ENCODE measurements around the gene LIN37. TPM values are rescaled to one million over a fixed set of nuclear protein-coding genes. Genes with fewer than 3 reads are reported as not detected.

LIN37 gene
- total RNA-seq, 1 experiment from 2014 or later, result 10.1 TPM

DNA sequence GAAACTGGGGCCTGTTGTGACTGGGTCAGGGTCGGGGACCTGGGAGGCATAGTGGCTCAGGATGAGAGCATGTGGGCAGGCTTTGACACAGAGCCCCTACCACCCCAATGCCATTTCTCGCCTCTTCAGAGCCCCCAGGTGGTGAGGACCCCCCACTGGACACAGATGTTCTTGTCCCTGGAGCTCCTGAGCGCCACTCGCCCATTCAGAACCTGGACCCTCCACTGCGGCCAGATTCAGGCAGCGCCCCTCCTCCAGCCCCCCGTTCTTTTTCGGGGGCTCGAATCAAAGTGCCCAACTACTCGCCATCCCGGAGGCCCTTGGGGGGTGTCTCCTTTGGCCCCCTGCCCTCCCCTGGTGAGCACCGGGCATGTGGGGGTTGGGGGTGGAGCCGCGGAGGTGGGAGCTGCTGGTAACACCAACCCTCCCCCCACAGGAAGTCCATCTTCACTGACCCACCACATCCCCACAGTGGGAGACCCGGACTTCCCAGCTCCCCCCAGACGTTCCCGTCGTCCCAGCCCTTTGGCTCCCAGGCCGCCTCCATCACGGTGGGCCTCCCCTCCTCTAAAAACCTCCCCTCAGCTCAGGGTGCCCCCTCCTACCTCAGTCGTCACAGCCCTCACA lies 16.5 kb upstream of the LIN37 start:
- Histone ChIP-seq H3K27me3 (ENCODE audit: insufficient read depth, low read length) (no peaks in the 10 kb centered on the region), H3K9me3 (ENCODE audit: control insufficient read depth in 1 of 2, insufficient read depth in 1 of 2, low read depth in 1 of 2, low read length in 2 of 2) (no peaks in the 10 kb centered on the region), H3K27ac (ENCODE audit: low read depth, low read length) (no peak overlapping the region), H3K9ac (ENCODE audit: low read length) (no peak overlapping the region), H4K20me1 (ENCODE audit: insufficient read depth) (no peaks in the 10 kb centered on the region), H3K36me3 (ENCODE audit: control insufficient read depth in 1 of 2, insufficient read depth in 2 of 2, low read length in 2 of 2) (peaks cover 45 to 51% of the 10 kb centered on the region in 2 experiments), H3K9me2 (ENCODE audit: insufficient read depth) (no peaks in the 10 kb centered on the region), H3K79me2 (ENCODE audit: insufficient read depth, low read length) (no peaks in the 10 kb centered on the region), H2AFZ (ENCODE audit: low read depth, low read length, poor library complexity, severe bottlenecking) (no peak overlapping the region), H3K4me1 (ENCODE audit: control insufficient read depth in 1 of 2, insufficient read depth in 2 of 2, low read length in 2 of 2) (no peaks in the 10 kb centered on the region), H3K4me3 (replicated peaks in 1 of 2; ENCODE audit: low read depth in 1 of 2, low read length in 2 of 2) (no peak overlapping the region), H3K4me2 (ENCODE audit: low read length) (no peak overlapping the region)
- TF ChIP-seq CEBPB (IDR thresholded peaks at IDR 0.05; ENCODE audit: low read depth), result no peak
- no peak for TF ChIP-seq YY1 (IDR thresholded peaks at IDR 0.05; ENCODE audit: extremely low read depth, insufficient replicate concordance, low read depth, low read length)
- TF ChIP-seq EZH2 (IDR thresholded peaks at IDR 0.05), result no peak
- no peak for TF ChIP-seq TCF7L2 (IDR thresholded peaks at IDR 0.05; ENCODE audit: borderline replicate concordance, extremely low read depth, insufficient read depth, insufficient read length)
- no peak for TF ChIP-seq ZNF274 (IDR thresholded peaks at IDR 0.05; ENCODE audit: low read depth, low read length)
- TF ChIP-seq CBX3 (IDR thresholded peaks at IDR 0.05; ENCODE audit: low read depth), result no peak
- TF ChIP-seq JUND (IDR thresholded peaks at IDR 0.05), result no peak
- TF ChIP-seq EGR1 (IDR thresholded peaks at IDR 0.05; ENCODE audit: low read depth), result no peak
- no peak for TF ChIP-seq ELF1 (IDR thresholded peaks at IDR 0.05; ENCODE audit: borderline replicate concordance, low read depth)
- TF ChIP-seq, protein P1, sequence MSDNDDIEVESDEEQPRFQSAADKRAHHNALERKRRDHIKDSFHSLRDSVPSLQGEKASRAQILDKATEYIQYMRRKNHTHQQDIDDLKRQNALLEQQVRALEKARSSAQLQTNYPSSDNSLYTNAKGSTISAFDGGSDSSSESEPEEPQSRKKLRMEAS (IDR thresholded peaks at IDR 0.05), result no peak
- ChIA-PET RAD21 (ENCODE audit: low non-redundant PET in 1 of 2, low total read pairs in 2 of 2, uncharacterized antibody in 2 of 2, unreplicated experiment in 2 of 2) (no interaction called here), CTCF (no interaction called here), POLR2A (no interaction called here)
- no peak for ATAC-seq
- no TSS peak for BruUV-seq (replicated peaks)
- intact Hi-C loops (cut with micrococcal nuclease), result no loop called here
- DNase-seq (ENCODE audit: low read depth, low spot score), result no peak

- ChIA-PET POLR2A (no interaction called here), CTCF (no interaction called here), RAD21 (ENCODE audit: low non-redundant PET in 1 of 2, low total read pairs in 2 of 2, uncharacterized antibody in 2 of 2, unreplicated experiment in 2 of 2) (no interaction called here)
- H3K9me2 ChIP-seq (ENCODE audit: insufficient read depth), result no peaks in the 10 kb centered on the region
- H3K4me1 ChIP-seq (ENCODE audit: control insufficient read depth in 1 of 2, insufficient read depth in 2 of 2, low read length in 2 of 2), result no peaks in the 10 kb centered on the region
- ATAC-seq (no peak), DNase-seq (ENCODE audit: low read depth, low spot score) (no peak)
- H3K27me3 ChIP-seq (ENCODE audit: insufficient read depth, low read length), result no peaks in the 10 kb centered on the region
- H3K4me3 ChIP-seq (replicated peaks in 1 of 2; ENCODE audit: low read depth in 1 of 2, low read length in 2 of 2), result no peak overlapping the region
- H2AFZ ChIP-seq (ENCODE audit: low read depth, low read length, poor library complexity, severe bottlenecking), result no peak overlapping the region
- no peaks in the 10 kb centered on the region for H3K79me2 ChIP-seq (ENCODE audit: insufficient read depth, low read length)
- H3K27ac ChIP-seq (ENCODE audit: low read depth, low read length), result no peak overlapping the region
- intact Hi-C loops (cut with micrococcal nuclease), result no loop called here
- BruUV-seq (replicated peaks), result no TSS peak
- no peak overlapping the region for H3K4me2 ChIP-seq (ENCODE audit: low read length)
- no peak overlapping the region for H3K9ac ChIP-seq (ENCODE audit: low read length)
- H3K36me3 ChIP-seq (ENCODE audit: control insufficient read depth in 1 of 2, insufficient read depth in 2 of 2, low read length in 2 of 2), result peaks cover 41 to 54% of the 10 kb centered on the region in 2 experiments
- no peaks in the 10 kb centered on the region for H3K9me3 ChIP-seq (ENCODE audit: control insufficient read depth in 1 of 2, insufficient read depth in 1 of 2, low read depth in 1 of 2, low read length in 2 of 2)
- no peaks in the 10 kb centered on the region for H4K20me1 ChIP-seq (ENCODE audit: insufficient read depth)
- no peak for TF ChIP-seq TCF7L2 (IDR thresholded peaks at IDR 0.05; ENCODE audit: borderline replicate concordance, extremely low read depth, insufficient read depth, insufficient read length)
- no peak for TF ChIP-seq JUND (IDR thresholded peaks at IDR 0.05)
- no peak for TF ChIP-seq EZH2phosphoT487 (IDR thresholded peaks at IDR 0.05; ENCODE audit: borderline replicate concordance)
- no peak for TF ChIP-seq RAD21 (IDR thresholded peaks at IDR 0.05; ENCODE audit: low read depth)
- TF ChIP-seq SIN3A (IDR thresholded peaks at IDR 0.05; ENCODE audit: low read depth), result no peak
- TF ChIP-seq, protein P2, sequence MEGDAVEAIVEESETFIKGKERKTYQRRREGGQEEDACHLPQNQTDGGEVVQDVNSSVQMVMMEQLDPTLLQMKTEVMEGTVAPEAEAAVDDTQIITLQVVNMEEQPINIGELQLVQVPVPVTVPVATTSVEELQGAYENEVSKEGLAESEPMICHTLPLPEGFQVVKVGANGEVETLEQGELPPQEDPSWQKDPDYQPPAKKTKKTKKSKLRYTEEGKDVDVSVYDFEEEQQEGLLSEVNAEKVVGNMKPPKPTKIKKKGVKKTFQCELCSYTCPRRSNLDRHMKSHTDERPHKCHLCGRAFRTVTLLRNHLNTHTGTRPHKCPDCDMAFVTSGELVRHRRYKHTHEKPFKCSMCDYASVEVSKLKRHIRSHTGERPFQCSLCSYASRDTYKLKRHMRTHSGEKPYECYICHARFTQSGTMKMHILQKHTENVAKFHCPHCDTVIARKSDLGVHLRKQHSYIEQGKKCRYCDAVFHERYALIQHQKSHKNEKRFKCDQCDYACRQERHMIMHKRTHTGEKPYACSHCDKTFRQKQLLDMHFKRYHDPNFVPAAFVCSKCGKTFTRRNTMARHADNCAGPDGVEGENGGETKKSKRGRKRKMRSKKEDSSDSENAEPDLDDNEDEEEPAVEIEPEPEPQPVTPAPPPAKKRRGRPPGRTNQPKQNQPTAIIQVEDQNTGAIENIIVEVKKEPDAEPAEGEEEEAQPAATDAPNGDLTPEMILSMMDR (IDR thresholded peaks at IDR 0.05 in 2 of 3, conservative IDR thresholded peaks at IDR 0.05 in 1 of 3; ENCODE audit: borderline replicate concordance in 1 of 3, insufficient read depth in 1 of 3, low read depth in 2 of 3, low read length in 2 of 3), result no peak
- TF ChIP-seq, protein P1 (IDR thresholded peaks at IDR 0.05), result no peak
Observed at GRCh38 chr19:35732540-35733179, 15.7 kb upstream of the LIN37 start.

Measured in HCT116 (cell line).